HG02852 (cell line): Measurements from ENCODE around the gene NCS1.
"Not testable (repeated sequence)": the region's sequence is repeated elsewhere in the genome, so short reads cannot be mapped to it uniquely, and the experiment has no call there.

Experiments used
- ATAC-seq: cut with Tn5 transposase; IDR thresholded peaks from one replicate; pipeline ENCODE4 v1.9.1; 2021; ENCODE audit warnings: mild to moderate bottlenecking, moderate library complexity; ENCODE audit not compliant: unreplicated experiment

The NCS1 gene

DNA sequence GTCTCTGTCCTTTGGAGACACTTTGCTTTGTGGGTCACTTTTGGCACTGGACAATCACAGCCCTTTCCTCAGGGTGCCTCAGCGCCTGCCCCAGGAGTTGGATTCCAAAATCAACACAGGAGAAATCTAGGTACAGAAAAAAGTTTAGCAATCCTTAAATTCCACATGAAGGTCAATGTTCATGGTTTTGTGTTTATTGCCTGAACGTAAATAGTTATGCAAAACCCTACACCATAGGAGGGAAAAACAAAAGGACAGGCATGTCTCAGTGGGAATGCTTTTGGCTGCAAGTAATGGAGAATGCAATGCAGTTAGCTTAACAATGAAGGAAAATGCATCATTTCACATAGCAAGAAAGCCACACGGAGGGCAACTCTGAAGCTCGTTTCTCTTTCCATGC is 86.8 kb downstream of the NCS1 start:
- ATAC-seq = no peak

GRCh38 chr9:130260816-130261765 is 88.9 kb downstream of the NCS1 start:
- ATAC-seq = no peak

DNA sequence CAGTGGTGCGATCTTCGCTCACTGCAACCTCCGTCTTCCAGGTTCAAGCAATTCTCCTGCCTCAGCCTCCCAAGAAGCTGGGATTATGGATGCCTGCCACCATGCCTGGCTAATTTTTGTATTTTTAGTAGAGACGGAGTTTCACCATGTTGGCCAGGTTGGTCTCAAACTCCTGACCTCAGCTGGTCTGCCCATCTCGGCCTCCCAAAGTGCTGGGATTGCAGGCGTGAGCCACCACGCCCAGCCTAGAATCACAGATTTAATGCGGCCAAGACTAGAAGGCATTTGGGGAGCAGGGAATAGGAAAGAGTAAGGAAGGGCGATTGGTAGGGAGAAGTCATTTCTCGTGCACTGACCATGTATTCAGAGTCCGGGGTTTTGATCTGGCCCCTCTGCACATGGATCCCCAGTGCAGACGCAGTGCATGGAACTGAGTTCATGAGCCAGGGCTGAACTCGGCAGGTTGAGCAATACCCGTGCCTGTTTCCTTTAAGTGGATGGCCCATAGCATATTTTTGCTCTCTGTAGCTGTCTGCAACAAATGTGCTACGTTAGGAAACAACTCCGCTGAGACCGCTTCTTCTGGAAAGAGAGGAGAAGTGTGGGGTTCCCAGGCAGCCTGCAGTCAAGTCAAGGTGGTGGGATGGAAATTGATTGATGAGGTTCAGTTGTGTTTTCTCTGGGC is 90.0 kb downstream of the NCS1 start:
- no peak for ATAC-seq

- no peak for ATAC-seq
These were observed 90.6 kb downstream of the NCS1 start for GRCh38 chr9:130262771-130263170.

DNA sequence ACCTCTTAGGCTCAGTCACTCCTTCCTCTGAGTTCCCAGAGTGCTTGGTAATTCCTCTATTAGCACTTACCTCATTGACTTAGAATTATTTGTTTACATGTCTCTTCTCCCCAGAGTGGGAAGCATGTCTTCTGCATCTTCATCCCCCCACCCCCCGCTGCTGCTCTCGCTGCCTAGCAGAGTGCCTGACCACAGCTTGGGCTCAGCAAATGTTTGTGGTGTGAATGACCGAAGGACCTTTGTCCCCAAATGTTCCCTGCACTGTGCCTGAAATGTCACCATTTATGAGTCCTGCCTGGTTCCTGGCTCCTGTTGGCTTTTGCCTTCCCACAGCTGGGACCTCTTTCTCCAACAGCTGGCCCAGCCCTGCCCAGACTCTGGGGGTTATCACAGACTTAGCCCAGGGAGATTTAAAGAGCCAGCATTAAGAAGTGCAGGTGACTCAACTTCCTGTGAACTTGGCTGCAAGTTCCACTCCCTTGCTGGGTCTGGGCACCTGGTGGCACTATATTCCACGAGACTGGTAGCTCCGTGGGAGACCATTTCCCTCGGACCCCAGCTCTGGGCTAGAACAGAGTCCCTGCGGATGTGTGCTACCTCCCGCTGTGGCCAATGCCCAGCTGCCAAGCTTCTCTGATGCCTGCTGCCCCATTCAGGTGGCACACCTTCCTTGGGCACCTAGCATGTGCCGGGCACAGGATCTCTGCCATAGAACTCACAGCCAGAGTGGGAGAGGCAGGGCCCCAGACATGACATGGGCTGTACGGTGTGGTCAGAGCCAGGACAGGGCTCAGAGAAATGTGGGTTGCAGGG is 91.6 kb downstream of the NCS1 start:
- no peak for ATAC-seq

GRCh38 chr9:130264414-130265350 is 92.5 kb downstream of the NCS1 start:
- no peak for ATAC-seq

- ATAC-seq = no peak
These were observed 93.4 kb downstream of the NCS1 start, which contains the start of gene HMCN2 for GRCh38 chr9:130265431-130266235. HMCN2 (plus strand) TSS chr9:130265760; CDS start chr9:130265879, 119 bp downstream.

DNA sequence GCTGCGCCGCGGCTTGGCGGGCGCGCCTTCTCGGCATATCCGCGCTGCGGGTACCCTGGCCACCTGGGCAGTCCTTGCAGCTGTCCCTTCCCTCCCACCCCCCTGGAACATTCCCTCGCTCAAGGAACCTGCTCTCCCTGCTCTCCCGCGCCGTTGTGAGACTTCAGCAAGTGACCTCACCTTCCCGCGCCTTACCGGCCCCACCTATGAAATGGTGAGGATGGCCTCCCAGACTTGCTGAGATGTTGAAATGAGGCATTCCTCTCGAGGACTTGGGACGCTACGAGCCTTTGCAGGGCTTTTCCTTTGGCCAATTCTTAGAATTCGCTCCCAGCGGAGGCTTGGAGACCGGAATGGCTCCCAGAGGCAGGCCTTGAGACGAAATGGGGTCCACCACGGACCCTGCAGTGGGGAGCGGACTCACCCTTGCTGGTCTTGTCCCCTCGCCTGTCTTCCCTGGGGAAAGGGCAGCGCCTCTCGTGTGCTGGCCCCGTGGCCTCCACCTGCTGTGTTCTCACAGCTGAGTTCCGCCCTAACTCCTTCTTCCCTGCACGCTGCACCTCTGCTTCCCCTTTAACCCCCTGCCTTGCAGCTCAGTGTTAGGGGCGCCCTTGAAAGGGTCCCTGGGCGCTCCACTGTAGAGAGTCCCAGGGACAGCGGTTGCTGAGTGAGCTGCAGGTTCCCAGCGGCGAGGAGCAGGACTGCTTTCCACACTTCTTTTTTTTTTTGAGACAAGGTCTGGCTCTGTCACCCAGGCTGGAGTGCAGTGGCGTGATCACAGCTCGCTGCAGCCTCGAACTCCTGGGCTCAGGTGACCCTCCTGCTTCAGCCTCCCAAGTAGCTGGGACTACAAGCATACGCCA is 94.3 kb downstream of the NCS1 start:
- ATAC-seq = no peak

DNA sequence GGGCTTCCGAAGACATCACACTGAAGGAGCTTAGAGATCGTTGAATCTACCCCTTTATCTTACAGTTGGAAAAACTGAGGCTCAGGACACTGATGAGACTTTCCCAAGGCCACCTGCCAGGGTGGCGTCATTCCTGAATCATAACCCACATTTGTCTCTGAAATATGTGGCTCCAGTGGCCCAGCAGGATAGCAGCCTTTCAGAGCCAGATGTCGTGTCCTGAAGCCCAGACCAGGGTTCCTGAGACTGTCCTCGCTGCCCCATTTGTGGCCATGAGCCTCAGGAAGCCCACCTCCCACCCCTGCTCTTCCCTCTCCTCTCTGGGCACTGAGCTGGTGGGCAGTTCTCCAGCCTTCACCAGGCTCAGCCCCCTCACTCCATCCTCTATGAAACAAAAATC is 95.7 kb downstream of the NCS1 start:
- ATAC-seq = no peak

GRCh38 chr9:130268521-130269211 is 96.5 kb downstream of the NCS1 start:
- ATAC-seq = no peak

- ATAC-seq = no peak
These were observed 99.3 kb downstream of the NCS1 start for GRCh38 chr9:130271473-130271872.

- no peak for ATAC-seq
These were observed 103.0 kb downstream of the NCS1 start for GRCh38 chr9:130275156-130275555.

DNA sequence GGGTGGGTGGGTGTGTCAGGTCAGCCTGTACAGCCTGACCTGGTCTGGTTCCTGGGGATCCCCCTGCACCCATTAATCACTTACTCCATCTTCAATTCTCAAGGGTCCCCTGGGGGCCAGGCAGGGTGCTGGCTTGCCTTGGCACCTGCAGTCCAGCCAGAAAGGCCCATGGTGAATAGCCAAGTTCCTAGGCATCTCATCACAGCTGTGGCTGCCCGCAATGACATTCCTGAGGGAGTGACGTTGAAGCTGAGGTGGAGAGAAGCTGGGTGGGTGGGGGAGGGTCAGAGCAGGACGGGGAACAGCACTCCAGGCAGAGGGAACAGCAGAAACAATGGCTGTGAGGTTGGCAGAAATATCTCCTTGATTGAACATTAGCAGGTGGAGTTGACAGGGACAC is 103.9 kb downstream of the NCS1 start:
- no peak for ATAC-seq

GRCh38 chr9:130276955-130277354 is 104.8 kb downstream of the NCS1 start:
- ATAC-seq = no peak

- not testable (repeated sequence) for ATAC-seq
These were observed 105.3 kb downstream of the NCS1 start for GRCh38 chr9:130277525-130277924.

DNA sequence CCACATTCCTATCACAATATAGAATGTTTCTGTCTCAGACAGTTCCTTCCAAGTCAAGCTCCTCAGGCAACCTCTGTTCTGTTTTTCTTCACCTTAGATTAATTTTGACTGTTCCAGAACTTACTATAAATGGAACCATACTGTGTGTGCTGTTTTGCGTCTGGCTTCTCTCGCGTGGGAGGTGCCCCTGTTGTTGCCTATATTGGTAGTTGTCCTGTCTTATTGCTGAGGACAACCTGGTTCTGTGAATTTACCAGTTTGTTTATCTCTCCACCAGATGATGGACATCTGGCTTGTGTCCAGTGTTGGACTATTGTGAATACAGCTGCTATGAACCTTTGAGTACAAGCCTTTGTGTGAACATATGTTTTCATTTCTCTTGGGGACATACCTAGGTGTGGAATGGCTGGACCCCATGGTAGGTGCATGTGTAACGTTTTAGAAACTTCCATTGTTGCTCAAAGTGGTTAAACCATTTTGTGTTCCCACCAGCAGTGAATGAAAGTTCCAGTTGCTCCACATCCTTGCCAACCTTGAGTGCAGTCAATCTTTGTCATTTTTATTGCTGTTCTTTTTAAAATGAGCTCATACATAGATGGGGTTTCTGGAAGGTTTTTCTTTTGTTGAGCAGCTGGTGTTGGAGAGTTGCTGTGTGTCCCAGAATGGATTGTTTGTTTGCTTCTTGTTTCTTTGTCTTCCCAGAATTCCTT is 111.5 kb downstream of the NCS1 start:
- ATAC-seq = no peak

DNA sequence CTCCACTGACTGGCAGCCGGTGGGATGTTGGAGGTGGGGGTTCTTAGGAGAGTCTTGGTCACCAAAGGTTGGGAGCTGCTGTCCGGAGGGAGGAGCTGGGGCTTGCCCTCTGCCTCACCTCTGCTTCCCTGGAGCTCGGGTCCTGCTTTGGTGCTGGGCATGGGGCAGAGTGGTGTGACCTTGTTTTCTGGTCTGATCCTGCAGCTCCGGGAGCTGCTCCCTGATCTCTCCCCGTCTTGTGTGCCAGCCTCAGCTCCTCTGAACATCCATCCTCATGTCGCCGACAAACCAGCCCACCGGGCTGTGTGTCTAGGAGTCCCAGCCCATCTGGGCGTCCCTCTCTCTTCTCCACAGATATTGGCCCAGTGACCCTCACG is 112.0 kb downstream of the NCS1 start:
- ATAC-seq = no peak
